ENCODE results near the gene PRADC1. TPM values are rescaled to one million over a fixed set of nuclear protein-coding genes. Genes with fewer than 3 reads are reported as not detected.

The PRADC1 gene
- total RNA-seq, 1 donor from 2014 or later: 8.1 TPM

GRCh38 chr2:73262108-73262651 is 29.1 kb upstream of the PRADC1 start:
- H3K27me3 ChIP-seq: no peaks in the 10 kb centered on the region
- H3K27ac ChIP-seq: no peak overlapping the region
- H3K4me3 ChIP-seq: no peak overlapping the region
- intact Hi-C loops (cut with DNase I): no loop called here
- no peaks in the 10 kb centered on the region for H3K9me3 ChIP-seq
- H3K36me3 ChIP-seq: no peaks in the 10 kb centered on the region
- TF ChIP-seq POLR2A (IDR thresholded peaks at IDR 0.05) (no peak), CTCF (IDR thresholded peaks at IDR 0.05) (no peak), POLR2AphosphoS5 (IDR thresholded peaks at IDR 0.05; ENCODE audit: insufficient read depth in 1 of 2, low read depth in 1 of 2) (no peak)
- DNase-seq (ENCODE audit: extremely low spot score in 2 of 2): no peak
- H3K4me1 ChIP-seq: no peaks in the 10 kb centered on the region

GRCh38 chr2:73260338-73260984 is 27.4 kb upstream of the PRADC1 start:
- no peak overlapping the region for H3K27ac ChIP-seq
- DNase-seq (ENCODE audit: extremely low spot score in 2 of 2): no peak
- H3K36me3 ChIP-seq: no peaks in the 10 kb centered on the region
- no peak for TF ChIP-seq POLR2A (IDR thresholded peaks at IDR 0.05)
- TF ChIP-seq POLR2AphosphoS5 (IDR thresholded peaks at IDR 0.05; ENCODE audit: insufficient read depth in 1 of 2, low read depth in 1 of 2): no peak
- no peak for TF ChIP-seq CTCF (IDR thresholded peaks at IDR 0.05)
- intact Hi-C loops (cut with DNase I): no loop called here
- H3K27me3 ChIP-seq: no peaks in the 10 kb centered on the region
- H3K9me3 ChIP-seq: no peaks in the 10 kb centered on the region
- no peak overlapping the region for H3K4me3 ChIP-seq
- H3K4me1 ChIP-seq: no peaks in the 10 kb centered on the region

- Histone ChIP-seq H3K4me3 (no peak overlapping the region), H3K27ac (no peak overlapping the region), H3K9me3 (no peaks in the 10 kb centered on the region), H3K36me3 (no peaks in the 10 kb centered on the region), H3K4me1 (no peaks in the 10 kb centered on the region), H3K27me3 (no peaks in the 10 kb centered on the region)
- DNase-seq (ENCODE audit: extremely low spot score in 2 of 2): no peak
- intact Hi-C loops (cut with DNase I): no loop called here
- TF ChIP-seq POLR2A (IDR thresholded peaks at IDR 0.05): no peak
- TF ChIP-seq POLR2AphosphoS5 (IDR thresholded peaks at IDR 0.05; ENCODE audit: insufficient read depth in 1 of 2, low read depth in 1 of 2): no peak
- TF ChIP-seq CTCF (IDR thresholded peaks at IDR 0.05): no peak
Measured at GRCh38 chr2:73259704-73260337, 26.8 kb upstream of the PRADC1 start.

- intact Hi-C loops (cut with DNase I): no loop called here
- Histone ChIP-seq H3K9me3 (no peaks in the 10 kb centered on the region), H3K36me3 (no peaks in the 10 kb centered on the region), H3K27ac (no peak overlapping the region), H3K4me3 (no peak overlapping the region), H3K4me1 (no peaks in the 10 kb centered on the region), H3K27me3 (no peaks in the 10 kb centered on the region)
- DNase-seq (ENCODE audit: extremely low spot score in 2 of 2): no peak
- TF ChIP-seq POLR2A (IDR thresholded peaks at IDR 0.05) (no peak), CTCF (IDR thresholded peaks at IDR 0.05) (no peak), POLR2AphosphoS5 (IDR thresholded peaks at IDR 0.05; ENCODE audit: insufficient read depth in 1 of 2, low read depth in 1 of 2) (no peak)
Measured at GRCh38 chr2:73259276-73259675, 26.2 kb upstream of the PRADC1 start.

- TF ChIP-seq POLR2A (IDR thresholded peaks at IDR 0.05) (no peak), POLR2AphosphoS5 (IDR thresholded peaks at IDR 0.05; ENCODE audit: insufficient read depth in 1 of 2, low read depth in 1 of 2) (no peak), CTCF (IDR thresholded peaks at IDR 0.05) (no peak)
- no peak overlapping the region for H3K4me3 ChIP-seq
- DNase-seq (ENCODE audit: extremely low spot score in 2 of 2): no peak
- H3K27me3 ChIP-seq: no peaks in the 10 kb centered on the region
- no peaks in the 10 kb centered on the region for H3K9me3 ChIP-seq
- peaks cover 0 to 2% of the 10 kb centered on the region in 2 donors for H3K36me3 ChIP-seq
- H3K4me1 ChIP-seq: no peaks in the 10 kb centered on the region
- H3K27ac ChIP-seq: no peak overlapping the region
- intact Hi-C loops (cut with DNase I): no loop called here
Measured at GRCh38 chr2:73258913-73259215, 25.8 kb upstream of the PRADC1 start.
